GM21723 (cell line): Measurements from ENCODE around the gene SLBP.

Source experiments
- ATAC-seq: cut with Tn5 transposase; IDR thresholded peaks from one replicate; pipeline ENCODE4 v1.9.1; 2021; ENCODE audit warnings: mild to moderate bottlenecking, moderate library complexity; ENCODE audit not compliant: unreplicated experiment

Gene SLBP

DNA sequence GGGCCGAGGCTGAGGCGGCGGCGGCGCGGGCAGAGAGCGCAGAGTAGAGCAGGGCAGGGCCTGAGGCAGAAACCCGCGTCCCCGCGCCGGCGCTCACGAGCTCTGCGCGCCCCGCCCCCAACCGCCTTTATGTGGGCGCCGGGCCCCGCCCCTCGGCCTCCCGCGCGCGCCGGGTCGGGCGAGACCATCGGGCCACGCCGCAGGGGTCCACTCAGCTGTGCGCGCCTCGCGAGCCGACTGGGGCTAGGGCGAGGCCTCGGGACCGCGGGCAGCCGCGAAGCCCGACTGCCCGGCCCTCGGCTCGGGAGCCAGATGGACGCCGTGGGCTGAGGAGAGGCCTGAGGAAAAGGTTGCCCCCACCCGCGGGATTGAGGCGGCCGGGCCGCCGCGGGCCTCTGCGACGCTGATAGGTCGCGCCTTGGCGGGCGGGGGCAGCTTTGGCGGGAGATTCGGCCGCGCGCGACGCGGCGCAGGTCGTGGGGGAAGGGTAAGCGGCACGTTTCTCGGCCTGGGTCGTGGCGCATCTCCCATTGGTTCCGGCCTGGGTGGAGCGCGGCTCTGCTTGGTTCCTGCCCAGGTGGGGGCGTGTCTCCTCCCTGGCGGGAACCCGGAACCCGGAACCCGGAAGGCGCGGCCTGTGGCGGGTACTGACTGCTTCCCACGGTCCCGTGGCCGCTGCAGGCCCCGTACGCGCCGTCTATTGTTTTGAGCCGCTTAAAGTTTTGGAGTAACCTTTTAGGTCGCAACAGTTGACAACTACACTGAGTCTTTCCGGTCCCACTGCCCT is at the start of gene SLBP:
Gene SLBP, minus strand, starts transcription at position 104 of the 787 bp plus-strand sequence. CDS start 131 bp downstream, outside the sequence.
- peak; percentile 75 for ATAC-seq

- ATAC-seq: no peak
Observed at GRCh38 chr4:1761130-1761689, 49.1 kb upstream of the SLBP start.

DNA sequence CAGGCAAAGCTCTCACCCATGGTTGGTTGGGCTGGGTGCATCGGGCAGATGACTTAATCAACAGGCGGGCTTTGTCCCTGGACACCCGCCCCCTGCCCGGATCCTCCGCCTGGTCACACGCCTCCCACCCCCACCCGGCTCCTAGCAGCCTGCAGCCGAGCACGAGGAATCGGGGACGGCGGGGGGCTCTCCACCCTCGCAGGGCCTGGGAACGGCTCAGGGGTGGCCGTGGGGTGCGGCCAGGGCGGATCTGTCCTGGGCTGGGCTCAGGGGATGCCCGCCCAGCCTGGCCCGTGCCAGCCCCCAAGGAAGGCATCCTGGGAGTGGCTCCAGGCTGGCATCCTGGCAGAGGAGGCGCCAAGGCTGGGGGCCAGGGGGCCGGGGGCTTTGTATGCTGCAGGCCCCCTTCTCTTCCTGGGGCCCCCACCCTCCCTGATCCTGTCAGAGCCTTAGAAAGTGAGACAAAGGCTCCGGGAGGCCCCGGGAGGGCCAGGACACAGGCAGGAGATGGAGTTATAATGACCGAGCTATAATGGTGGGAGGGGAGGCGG is 48.5 kb upstream of the SLBP start:
- no peak for ATAC-seq

- no peak for ATAC-seq
Observed at GRCh38 chr4:1759818-1760223, 47.7 kb upstream of the SLBP start.

DNA sequence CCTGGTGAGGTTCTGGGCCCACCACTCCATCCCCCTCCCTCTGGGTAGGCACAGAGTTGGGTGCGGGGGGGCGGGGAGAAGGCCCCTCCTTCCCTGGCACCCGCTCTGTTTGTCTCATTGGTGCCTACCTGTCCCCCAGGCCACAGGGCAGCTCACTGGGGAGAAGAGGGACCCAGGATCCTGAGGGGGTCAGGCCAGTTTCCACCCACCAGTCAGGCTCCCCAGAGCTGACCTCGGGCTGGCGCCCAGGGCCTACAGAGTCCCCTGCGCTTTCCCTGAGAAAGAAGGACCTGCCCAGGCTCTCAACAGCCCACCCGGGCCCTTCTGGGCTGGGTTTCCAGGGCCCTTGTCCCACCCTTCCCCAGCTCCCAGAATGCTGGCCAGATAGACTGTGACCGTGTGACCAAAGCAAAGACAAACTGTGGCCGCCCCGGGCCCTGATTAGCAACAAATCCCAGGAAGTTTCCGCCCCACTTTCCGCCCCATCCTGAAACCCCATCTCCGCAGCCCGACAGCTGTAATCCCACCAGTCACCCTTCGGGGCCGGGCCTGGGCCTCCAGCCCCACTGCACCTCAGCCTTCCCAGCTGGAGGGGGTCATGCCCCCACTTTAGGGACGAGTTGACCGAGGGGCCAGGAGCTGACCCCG is 47.2 kb upstream of the SLBP start:
- ATAC-seq: no peak

- no peak for ATAC-seq
Observed at GRCh38 chr4:1758306-1759121, 46.4 kb upstream of the SLBP start.

DNA sequence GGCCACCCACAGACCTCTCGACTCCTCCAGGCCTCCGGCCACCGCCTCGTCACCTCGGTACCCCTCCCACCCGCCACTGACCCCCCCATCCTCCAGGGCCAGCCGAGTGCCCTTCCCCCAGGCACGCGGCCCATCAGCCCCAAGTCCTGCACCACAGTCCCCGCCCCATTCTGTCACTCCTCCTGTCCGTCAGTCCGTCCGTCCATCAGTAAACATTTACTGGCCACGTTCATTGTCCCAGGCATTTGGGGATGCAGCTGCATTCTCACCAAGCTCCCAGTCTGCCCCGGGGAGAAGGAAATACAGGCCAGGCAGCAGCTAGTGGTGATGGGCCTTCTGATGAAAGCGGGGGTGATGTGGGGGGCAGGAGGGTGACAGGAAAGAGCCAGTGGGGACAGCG is 45.7 kb upstream of the SLBP start:
- no peak for ATAC-seq

- no peak for ATAC-seq
Observed at GRCh38 chr4:1756893-1757779, 45.0 kb upstream of the SLBP start.

- ATAC-seq: no peak
Observed at GRCh38 chr4:1756079-1756478, 44.0 kb upstream of the SLBP start.

- no peak for ATAC-seq
Observed at GRCh38 chr4:1755297-1755696, 43.2 kb upstream of the SLBP start.

GRCh38 chr4:1754336-1754735 is 42.2 kb upstream of the SLBP start:
- ATAC-seq: no peak

- no peak for ATAC-seq
Observed at GRCh38 chr4:1753697-1754311, 41.7 kb upstream of the SLBP start.

GRCh38 chr4:1753294-1753696 is 41.2 kb upstream of the SLBP start:
- ATAC-seq: no peak

DNA sequence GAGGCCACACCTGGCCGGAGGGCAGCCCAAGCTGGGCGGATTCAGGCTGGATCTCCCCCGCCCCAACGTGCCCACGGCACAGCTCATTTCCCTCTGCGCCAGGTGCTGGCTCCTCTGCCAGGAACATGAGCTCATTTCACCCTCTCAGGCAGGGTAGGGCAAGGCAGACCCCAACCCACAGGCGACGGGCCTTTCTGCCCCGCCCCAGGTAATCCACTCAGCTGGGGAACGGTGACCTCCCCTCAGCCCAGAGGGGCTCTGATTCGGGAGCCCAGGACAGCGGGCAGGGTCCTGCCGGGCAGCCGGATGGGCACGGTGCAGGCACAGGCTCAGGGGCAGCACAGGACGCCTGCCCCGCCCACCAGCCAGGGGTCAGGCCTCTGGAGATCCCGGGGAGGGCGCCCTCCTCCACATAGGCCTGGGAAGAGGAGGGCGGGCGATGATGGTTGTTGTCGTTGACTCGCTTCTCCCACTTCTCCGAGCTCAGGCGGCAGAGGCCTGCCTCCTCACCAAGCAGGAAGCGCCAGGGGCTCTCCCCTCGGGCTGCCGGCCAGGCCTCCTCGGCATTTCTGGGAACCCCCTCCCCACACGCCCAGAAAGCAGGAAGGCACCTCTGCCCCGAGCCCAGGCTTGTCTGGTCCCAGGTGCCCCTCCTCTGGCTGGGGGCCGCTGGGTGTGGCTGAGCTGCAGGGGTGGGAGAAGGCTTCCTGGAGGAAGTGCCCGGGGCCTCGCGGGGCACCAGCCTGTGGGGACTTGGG is 40.3 kb upstream of the SLBP start:
- ATAC-seq: no peak

- ATAC-seq: no peak
Observed at GRCh38 chr4:1751919-1752283, 39.8 kb upstream of the SLBP start.

DNA sequence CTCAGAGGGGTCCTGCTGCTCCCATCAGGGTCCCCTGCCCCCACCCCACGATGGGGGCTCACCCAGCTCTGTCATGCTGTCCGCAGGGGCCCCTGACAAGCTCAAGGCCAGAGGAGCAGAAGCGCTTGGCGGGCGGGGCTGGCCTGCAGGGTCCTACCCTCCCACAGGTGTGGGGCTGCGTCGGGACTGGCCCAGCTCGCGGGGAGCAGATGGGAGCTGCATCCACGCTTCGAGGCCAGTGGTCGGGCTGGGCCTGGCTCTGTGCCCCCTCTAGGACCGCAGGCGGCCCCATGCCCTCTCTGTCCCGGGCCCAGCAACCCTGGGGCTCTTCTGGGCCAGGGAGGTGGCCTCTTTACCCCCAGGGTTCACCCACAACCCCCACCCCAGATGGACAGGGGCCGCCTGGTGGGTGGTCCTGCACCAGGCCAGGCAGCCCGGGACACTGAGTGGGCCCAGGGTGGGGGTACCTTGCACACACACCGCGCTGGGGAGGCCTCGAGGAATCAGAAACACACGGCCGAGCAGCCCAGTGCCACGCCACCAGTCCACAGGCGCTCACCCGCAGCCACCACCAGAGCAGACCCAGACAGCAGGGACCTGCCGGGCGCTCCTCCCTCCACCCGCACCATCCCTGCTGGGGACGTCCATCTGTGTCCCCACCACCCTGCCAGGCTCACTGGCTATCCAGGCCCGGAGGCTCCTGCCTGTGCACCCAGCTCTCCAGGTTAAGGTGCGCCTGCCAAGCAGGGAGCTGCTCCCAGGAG is 39.2 kb upstream of the SLBP start:
- ATAC-seq: no peak

DNA sequence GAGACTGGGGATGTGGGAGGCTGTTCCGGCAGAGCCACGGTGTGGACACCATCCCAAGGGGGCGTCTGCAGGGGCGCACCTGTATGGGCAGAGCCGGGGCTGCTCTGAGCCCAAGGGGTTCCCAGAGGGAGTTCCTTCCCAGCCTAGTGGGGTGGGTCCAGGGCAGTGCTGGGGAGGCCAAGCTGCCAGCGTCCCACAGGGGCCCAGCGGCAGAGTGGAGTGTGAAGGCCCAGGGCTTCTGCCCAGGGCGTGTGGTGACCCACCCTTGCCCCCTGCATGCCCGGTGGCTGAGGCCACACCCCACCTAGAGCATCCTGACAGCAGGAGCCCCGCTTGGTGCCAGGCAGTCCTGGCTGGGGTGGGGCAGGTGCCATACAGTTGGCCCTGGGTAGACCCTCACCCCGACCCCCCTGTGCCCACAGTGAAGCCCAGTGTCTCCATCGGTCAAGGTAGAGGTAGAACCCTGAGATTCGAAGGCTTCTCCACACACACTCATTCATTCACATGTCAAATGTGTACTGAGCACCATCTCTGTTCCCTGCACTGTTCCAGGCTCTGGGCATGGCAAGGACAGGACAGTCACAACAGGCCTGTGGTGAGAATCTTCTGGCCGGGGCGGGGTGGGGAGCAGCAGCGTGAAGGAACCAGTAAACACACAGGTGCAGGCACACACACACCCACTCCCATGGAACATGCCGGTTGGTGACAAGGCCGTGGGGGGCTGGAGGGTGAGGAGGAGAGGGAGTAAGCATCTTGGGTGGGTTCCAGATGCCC is 38.4 kb upstream of the SLBP start:
- ATAC-seq: no peak
